ENCODE results near the gene OSBPL3.

DNA sequence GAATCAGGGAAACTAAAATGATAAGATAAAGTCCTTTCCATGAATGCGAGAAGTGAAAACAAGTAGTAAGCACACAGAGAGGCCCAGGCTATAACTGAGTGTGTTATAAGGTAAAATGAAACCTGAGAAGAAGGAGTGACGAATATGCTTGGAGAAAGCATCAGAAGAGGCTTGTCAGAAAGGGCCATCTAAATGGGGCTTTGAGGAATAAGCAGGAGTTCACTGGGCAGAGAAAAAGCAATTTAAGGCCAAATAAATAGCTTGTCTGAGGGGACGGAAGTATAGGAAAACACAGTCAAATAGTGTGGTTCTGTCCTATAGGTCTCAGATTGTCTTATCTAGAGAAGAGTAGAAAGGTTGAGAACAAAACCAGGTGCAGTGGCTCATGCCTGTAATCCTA is 163.1 kb downstream of the OSBPL3 start:
- TF ChIP-seq, protein P1, sequence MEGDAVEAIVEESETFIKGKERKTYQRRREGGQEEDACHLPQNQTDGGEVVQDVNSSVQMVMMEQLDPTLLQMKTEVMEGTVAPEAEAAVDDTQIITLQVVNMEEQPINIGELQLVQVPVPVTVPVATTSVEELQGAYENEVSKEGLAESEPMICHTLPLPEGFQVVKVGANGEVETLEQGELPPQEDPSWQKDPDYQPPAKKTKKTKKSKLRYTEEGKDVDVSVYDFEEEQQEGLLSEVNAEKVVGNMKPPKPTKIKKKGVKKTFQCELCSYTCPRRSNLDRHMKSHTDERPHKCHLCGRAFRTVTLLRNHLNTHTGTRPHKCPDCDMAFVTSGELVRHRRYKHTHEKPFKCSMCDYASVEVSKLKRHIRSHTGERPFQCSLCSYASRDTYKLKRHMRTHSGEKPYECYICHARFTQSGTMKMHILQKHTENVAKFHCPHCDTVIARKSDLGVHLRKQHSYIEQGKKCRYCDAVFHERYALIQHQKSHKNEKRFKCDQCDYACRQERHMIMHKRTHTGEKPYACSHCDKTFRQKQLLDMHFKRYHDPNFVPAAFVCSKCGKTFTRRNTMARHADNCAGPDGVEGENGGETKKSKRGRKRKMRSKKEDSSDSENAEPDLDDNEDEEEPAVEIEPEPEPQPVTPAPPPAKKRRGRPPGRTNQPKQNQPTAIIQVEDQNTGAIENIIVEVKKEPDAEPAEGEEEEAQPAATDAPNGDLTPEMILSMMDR (IDR thresholded peaks at IDR 0.05), result no peak
- TF ChIP-seq POLR2A (IDR thresholded peaks at IDR 0.05), result no peak

All from esophagus squamous epithelium (tissue), 4 donors.